ENCODE data around the gene PCAT7. TPM values are rescaled to one million over a fixed set of nuclear protein-coding genes. Genes with fewer than 3 reads are reported as not detected.

The PCAT7 gene
- polyA plus RNA-seq, 1 of the 3 experiments (the other 2 are of a cell fraction) = not detected

DNA sequence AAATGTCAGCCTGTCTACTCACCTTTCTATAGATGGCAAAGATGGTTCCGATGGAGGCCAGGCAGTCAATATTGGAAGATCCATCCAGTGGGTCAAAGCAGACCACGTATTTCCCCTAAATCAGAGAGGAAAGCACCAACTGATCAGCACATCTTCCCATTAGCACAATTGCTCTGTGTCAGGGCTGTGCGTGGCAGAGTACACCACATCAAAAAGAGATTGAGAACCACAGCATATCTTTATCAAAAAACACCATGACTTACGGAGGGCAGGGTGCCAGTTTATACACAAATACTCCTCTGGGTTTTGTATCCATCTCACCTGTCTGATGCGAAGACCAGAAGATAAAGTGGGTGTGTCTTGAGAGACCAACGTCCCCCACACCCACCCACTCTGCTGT lies 29.7 kb downstream of the PCAT7 start:
- Histone ChIP-seq H3K79me2 (ENCODE audit: insufficient read depth) (no peaks in the 10 kb centered on the region), H3K4me1 (ENCODE audit: control insufficient read depth in 1 of 2, insufficient read depth in 2 of 2, low read depth in 1 of 2, low read length in 1 of 2) (no peaks in the 10 kb centered on the region; a peak in 1 of 4 replicates), H2AFZ (ENCODE audit: low read depth) (no peak overlapping the region), H3K36me3 (replicated peaks in 1 of 2; ENCODE audit: control insufficient read depth in 1 of 2, insufficient read depth in 2 of 2, low read length in 1 of 2) (no peaks in the 10 kb centered on the region), H3K4me2 (no peak overlapping the region), H3K9me3 (no peaks in the 10 kb centered on the region), H3K27ac (ENCODE audit: low read depth in 2 of 2, low read length in 1 of 2) (no peak overlapping the region), H3F3A (replicated peaks; ENCODE audit: insufficient read depth) (no peaks in the 10 kb centered on the region), H3K9ac (no peak overlapping the region), H3K27me3 (ENCODE audit: insufficient read depth) (no peaks in the 10 kb centered on the region), H4K20me1 (ENCODE audit: insufficient read depth) (no peaks in the 10 kb centered on the region), H3K9me2 (no peaks in the 10 kb centered on the region), H3K4me3 (ENCODE audit: low read depth in 2 of 2, low read length in 1 of 2) (no peak overlapping the region)
- ChIA-PET POLR2A (no interaction called here), CTCF (interaction anchor here (1.3 kb wide), 1 partner anchor 13 kb away, joined by 3 read pairs; no protein-coding TSS in a partner anchor)
- WGBS (ENCODE audit: low lambda C conversion rate) = 62% methylated on average over 6 of the region's 6 CpGs
- no peak for DNase-seq
- TF ChIP-seq, protein P1, sequence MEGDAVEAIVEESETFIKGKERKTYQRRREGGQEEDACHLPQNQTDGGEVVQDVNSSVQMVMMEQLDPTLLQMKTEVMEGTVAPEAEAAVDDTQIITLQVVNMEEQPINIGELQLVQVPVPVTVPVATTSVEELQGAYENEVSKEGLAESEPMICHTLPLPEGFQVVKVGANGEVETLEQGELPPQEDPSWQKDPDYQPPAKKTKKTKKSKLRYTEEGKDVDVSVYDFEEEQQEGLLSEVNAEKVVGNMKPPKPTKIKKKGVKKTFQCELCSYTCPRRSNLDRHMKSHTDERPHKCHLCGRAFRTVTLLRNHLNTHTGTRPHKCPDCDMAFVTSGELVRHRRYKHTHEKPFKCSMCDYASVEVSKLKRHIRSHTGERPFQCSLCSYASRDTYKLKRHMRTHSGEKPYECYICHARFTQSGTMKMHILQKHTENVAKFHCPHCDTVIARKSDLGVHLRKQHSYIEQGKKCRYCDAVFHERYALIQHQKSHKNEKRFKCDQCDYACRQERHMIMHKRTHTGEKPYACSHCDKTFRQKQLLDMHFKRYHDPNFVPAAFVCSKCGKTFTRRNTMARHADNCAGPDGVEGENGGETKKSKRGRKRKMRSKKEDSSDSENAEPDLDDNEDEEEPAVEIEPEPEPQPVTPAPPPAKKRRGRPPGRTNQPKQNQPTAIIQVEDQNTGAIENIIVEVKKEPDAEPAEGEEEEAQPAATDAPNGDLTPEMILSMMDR (IDR thresholded peaks at IDR 0.05) = no peak
- TF ChIP-seq FOSL2 (IDR thresholded peaks at IDR 0.05; ENCODE audit: borderline replicate concordance, low read depth) (no peak), RCOR1 (IDR thresholded peaks at IDR 0.05; ENCODE audit: low read length) (no peak), NRF1 (IDR thresholded peaks at IDR 0.05; ENCODE audit: low read depth, low read length) (no peak), ZBTB33 (IDR thresholded peaks at IDR 0.05; ENCODE audit: borderline replicate concordance, low read depth) (no peak), RFX5 (IDR thresholded peaks at IDR 0.05; ENCODE audit: low read length) (no peak), SMC3 (IDR thresholded peaks at IDR 0.05; ENCODE audit: low read depth, low read length) (no peak), CHD2 (IDR thresholded peaks at IDR 0.05; ENCODE audit: low read length, partially characterized antibody) (no peak), IRF3 (IDR thresholded peaks at IDR 0.05; ENCODE audit: low read depth, low read length) (no peak), GATA2 (CRISPR knock-in tag; IDR thresholded peaks at IDR 0.05) (no peak), RAD21 (IDR thresholded peaks at IDR 0.05; ENCODE audit: low read length) (no peak), TEAD4 (IDR thresholded peaks at IDR 0.05; ENCODE audit: borderline replicate concordance, insufficient read depth) (no peak), NFIC (IDR thresholded peaks at IDR 0.05; ENCODE audit: borderline replicate concordance) (no peak), ELF1 (IDR thresholded peaks at IDR 0.05) (no peak), JUND (IDR thresholded peaks at IDR 0.05) (no peak), TCF12 (IDR thresholded peaks at IDR 0.05) (no peak), POLR2AphosphoS5 (IDR thresholded peaks at IDR 0.05; ENCODE audit: low read depth, low read length) (no peak)
- TF ChIP-seq, protein P2, sequence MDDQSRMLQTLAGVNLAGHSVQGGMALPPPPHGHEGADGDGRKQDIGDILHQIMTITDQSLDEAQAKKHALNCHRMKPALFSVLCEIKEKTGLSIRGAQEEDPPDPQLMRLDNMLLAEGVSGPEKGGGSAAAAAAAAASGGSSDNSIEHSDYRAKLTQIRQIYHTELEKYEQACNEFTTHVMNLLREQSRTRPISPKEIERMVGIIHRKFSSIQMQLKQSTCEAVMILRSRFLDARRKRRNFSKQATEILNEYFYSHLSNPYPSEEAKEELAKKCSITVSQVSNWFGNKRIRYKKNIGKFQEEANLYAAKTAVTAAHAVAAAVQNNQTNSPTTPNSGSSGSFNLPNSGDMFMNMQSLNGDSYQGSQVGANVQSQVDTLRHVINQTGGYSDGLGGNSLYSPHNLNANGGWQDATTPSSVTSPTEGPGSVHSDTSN (IDR thresholded peaks at IDR 0.05) = no peak
- TF ChIP-seq, protein P3, sequence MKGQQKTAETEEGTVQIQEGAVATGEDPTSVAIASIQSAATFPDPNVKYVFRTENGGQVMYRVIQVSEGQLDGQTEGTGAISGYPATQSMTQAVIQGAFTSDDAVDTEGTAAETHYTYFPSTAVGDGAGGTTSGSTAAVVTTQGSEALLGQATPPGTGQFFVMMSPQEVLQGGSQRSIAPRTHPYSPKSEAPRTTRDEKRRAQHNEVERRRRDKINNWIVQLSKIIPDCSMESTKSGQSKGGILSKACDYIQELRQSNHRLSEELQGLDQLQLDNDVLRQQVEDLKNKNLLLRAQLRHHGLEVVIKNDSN (IDR thresholded peaks at IDR 0.05; ENCODE audit: borderline replicate concordance, low read depth) = no peak
- TF ChIP-seq, protein P4, sequence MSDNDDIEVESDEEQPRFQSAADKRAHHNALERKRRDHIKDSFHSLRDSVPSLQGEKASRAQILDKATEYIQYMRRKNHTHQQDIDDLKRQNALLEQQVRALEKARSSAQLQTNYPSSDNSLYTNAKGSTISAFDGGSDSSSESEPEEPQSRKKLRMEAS (IDR thresholded peaks at IDR 0.05; ENCODE audit: low read depth) = no peak
